HK-2 (cell line): ENCODE measurements around the gene GNG12.

Experiments used
- DNase-seq: peaks from one replicate; pipeline ENCODE4 v3.0.0-alpha.2; 2018; ENCODE audit not compliant: unreplicated experiment

GNG12 gene

GRCh38 chr1:67753776-67754525 lies 79.3 kb downstream of the GNG12 start:
- DNase-seq, result no peak

- DNase-seq, result no peak
Observed at GRCh38 chr1:67752306-67752705, 81.0 kb downstream of the GNG12 start.

- DNase-seq, result no peak
Observed at GRCh38 chr1:67750691-67751054, 82.6 kb downstream of the GNG12 start.

GRCh38 chr1:67749844-67750690 lies 83.2 kb downstream of the GNG12 start:
- DNase-seq, result peak; percentile 58

- no peak for DNase-seq
Observed at GRCh38 chr1:67749263-67749843, 83.9 kb downstream of the GNG12 start.

GRCh38 chr1:67748630-67749029 lies 84.6 kb downstream of the GNG12 start:
- DNase-seq, result no peak

- no peak for DNase-seq
Observed at GRCh38 chr1:67747671-67748546, 85.4 kb downstream of the GNG12 start.

GRCh38 chr1:67745875-67746698 lies 87.2 kb downstream of the GNG12 start:
- DNase-seq, result no peak

GRCh38 chr1:67743072-67743725 lies 90.1 kb downstream of the GNG12 start:
- no peak for DNase-seq

GRCh38 chr1:67741736-67742135 lies 91.5 kb downstream of the GNG12 start:
- DNase-seq, result no peak

GRCh38 chr1:67741121-67741520 lies 92.1 kb downstream of the GNG12 start:
- no peak for DNase-seq

GRCh38 chr1:67740543-67740942 lies 92.7 kb downstream of the GNG12 start:
- DNase-seq, result no peak

GRCh38 chr1:67739361-67739760 lies 93.9 kb downstream of the GNG12 start:
- no peak for DNase-seq

- no peak for DNase-seq
Observed at GRCh38 chr1:67738401-67738800, 94.9 kb downstream of the GNG12 start.

- DNase-seq, result no peak
Observed at GRCh38 chr1:67737875-67738274, 95.4 kb downstream of the GNG12 start.

GRCh38 chr1:67736750-67737149 lies 96.5 kb downstream of the GNG12 start:
- no peak for DNase-seq

- peak; percentile 62 for DNase-seq
Observed at GRCh38 chr1:67735806-67736627, 97.2 kb downstream of the GNG12 start.

- no peak for DNase-seq
Observed at GRCh38 chr1:67735206-67735605, 98.1 kb downstream of the GNG12 start.

GRCh38 chr1:67734323-67734690 lies 99.0 kb downstream of the GNG12 start:
- DNase-seq, result no peak
